ENCODE results near the gene OCA2. TPM values are rescaled to one million over a fixed set of nuclear protein-coding genes. Genes with fewer than 3 reads are reported as not detected.

OCA2 gene
- total RNA-seq, 2 donors from 2014 or later, result not detected

DNA sequence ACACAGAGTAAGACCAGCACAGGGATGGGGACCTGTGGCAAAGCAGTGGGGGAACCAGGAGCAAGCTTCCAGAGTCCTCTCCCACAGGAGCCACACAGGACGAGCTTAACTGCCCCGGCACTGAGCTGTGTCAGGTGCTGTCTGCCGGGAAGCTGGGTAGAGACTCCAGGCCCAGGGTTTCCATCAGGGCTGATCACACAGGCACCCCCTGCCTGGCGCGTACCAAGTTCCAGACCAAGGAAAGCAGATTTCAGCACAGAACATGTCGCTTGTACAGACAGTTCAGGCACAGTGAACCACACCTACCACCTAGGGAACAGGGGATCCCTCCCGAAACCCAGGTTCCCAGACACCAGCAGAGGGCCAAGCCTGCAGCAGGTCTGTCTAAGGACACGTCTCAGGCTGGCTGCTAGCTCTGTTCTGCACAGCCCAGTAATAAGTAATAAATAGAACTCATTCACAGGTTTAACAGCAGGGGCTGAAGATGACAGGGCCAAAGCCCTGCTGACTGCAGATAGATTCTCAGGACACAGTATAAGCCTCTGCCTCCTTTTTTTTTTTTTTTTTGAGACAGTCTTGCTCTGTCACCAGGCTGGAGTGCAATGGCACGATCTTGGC, 30.2 kb upstream of the OCA2 start:
- no peak for TF ChIP-seq CTCF (IDR thresholded peaks at IDR 0.05)
- TF ChIP-seq POLR2A (IDR thresholded peaks at IDR 0.05), result no peak
- ATAC-seq (no peak), DNase-seq (no peak)
- Histone ChIP-seq H3K36me3 (replicated peaks in 1 of 2; ENCODE audit: insufficient read depth in 1 of 2, low read depth in 2 of 2) (peaks cover 4% of the 10 kb centered on the region in 2 donors), H3K4me1 (no peaks in the 10 kb centered on the region), H3K4me3 (no peak overlapping the region), H3K9me3 (no peaks in the 10 kb centered on the region), H3K27ac (no peak overlapping the region), H3K27me3 (no peaks in the 10 kb centered on the region)
- intact Hi-C loops (cut with DNase I), result no loop called here
- 90 to 91% methylated on average over 3 to 9 of the region's 9 CpGs for WGBS, 2 donors

GRCh38 chr15:28128031-28128430, 28.9 kb upstream of the OCA2 start:
- Histone ChIP-seq H3K4me3 (no peak overlapping the region), H3K27ac (no peak overlapping the region), H3K27me3 (no peaks in the 10 kb centered on the region), H3K9me3 (no peaks in the 10 kb centered on the region), H3K36me3 (replicated peaks in 1 of 2; ENCODE audit: insufficient read depth in 1 of 2, low read depth in 2 of 2) (peaks cover 3 to 4% of the 10 kb centered on the region in 2 donors), H3K4me1 (peaks cover 3% of the 10 kb centered on the region)
- intact Hi-C loops (cut with DNase I), result no loop called here
- WGBS, 2 donors, result 79 to 87% methylated on average over 11 of the region's 11 CpGs
- peak in 1 of 4 donors; percentile 36 for DNase-seq
- no peak for ATAC-seq
- no peak for TF ChIP-seq POLR2A (IDR thresholded peaks at IDR 0.05)
- TF ChIP-seq CTCF (IDR thresholded peaks at IDR 0.05), result no peak

- DNase-seq (no peak), ATAC-seq (no peak)
- H3K27ac ChIP-seq, result no peak overlapping the region
- H3K36me3 ChIP-seq (replicated peaks in 1 of 2; ENCODE audit: insufficient read depth in 1 of 2, low read depth in 2 of 2), result peaks cover 1 to 3% of the 10 kb centered on the region in 2 donors
- no peaks in the 10 kb centered on the region for H3K27me3 ChIP-seq
- H3K4me3 ChIP-seq, result no peak overlapping the region
- H3K4me1 ChIP-seq, result peaks cover 3% of the 10 kb centered on the region
- TF ChIP-seq POLR2A (IDR thresholded peaks at IDR 0.05), result no peak
- no peak for TF ChIP-seq CTCF (IDR thresholded peaks at IDR 0.05)
- WGBS, 2 donors, result 77 to 80% methylated on average over 11 of the region's 11 CpGs
- intact Hi-C loops (cut with DNase I), result no loop called here
- H3K9me3 ChIP-seq, result no peaks in the 10 kb centered on the region
These were observed 27.9 kb upstream of the OCA2 start for GRCh38 chr15:28127036-28127435.

GRCh38 chr15:28125673-28126651, 26.8 kb upstream of the OCA2 start:
- H3K27me3 ChIP-seq, result no peaks in the 10 kb centered on the region
- peaks cover 3% of the 10 kb centered on the region for H3K4me1 ChIP-seq
- peaks cover 0 to 3% of the 10 kb centered on the region in 2 donors for H3K36me3 ChIP-seq (replicated peaks in 1 of 2; ENCODE audit: insufficient read depth in 1 of 2, low read depth in 2 of 2)
- 61 to 63% methylated on average over 17 of the region's 17 CpGs for WGBS, 2 donors
- ATAC-seq (no peak), DNase-seq (peak in 1 of 4 donors; percentile 20)
- no peak overlapping the region for H3K4me3 ChIP-seq
- TF ChIP-seq CTCF (IDR thresholded peaks at IDR 0.05), result peak; percentile 16 to 68 (median 50)
- TF ChIP-seq POLR2A (IDR thresholded peaks at IDR 0.05), result no peak
- no peak overlapping the region for H3K27ac ChIP-seq
- intact Hi-C loops (cut with DNase I), result no loop called here
- no peaks in the 10 kb centered on the region for H3K9me3 ChIP-seq
